Suprapubic skin (tissue), 3 donors: Measurements from ENCODE around the gene PLSCR5.

Experiments
- EP300 ChIP-seq: sonication (generic); formaldehyde crosslinking; IDR thresholded peaks from one replicate; pipeline ENCODE4 v1.6.1; 2017; ENCODE audit warnings: antibody characterized with exemption
- TF ChIP-seq, protein P1 (sequence below), 2 donors: fragments of 200-600 bp in 1 of 2; fragments of 450-650 bp in 1 of 2; sonication (generic) in 1 of 2; IDR thresholded peaks; one replicate each; pipeline ENCODE4 v1.5.1; 2016 to 2019; ENCODE audit warnings: antibody characterized with exemption in 2 of 2, mild to moderate bottlenecking in 1 of 2, moderate library complexity in 1 of 2

DNA sequence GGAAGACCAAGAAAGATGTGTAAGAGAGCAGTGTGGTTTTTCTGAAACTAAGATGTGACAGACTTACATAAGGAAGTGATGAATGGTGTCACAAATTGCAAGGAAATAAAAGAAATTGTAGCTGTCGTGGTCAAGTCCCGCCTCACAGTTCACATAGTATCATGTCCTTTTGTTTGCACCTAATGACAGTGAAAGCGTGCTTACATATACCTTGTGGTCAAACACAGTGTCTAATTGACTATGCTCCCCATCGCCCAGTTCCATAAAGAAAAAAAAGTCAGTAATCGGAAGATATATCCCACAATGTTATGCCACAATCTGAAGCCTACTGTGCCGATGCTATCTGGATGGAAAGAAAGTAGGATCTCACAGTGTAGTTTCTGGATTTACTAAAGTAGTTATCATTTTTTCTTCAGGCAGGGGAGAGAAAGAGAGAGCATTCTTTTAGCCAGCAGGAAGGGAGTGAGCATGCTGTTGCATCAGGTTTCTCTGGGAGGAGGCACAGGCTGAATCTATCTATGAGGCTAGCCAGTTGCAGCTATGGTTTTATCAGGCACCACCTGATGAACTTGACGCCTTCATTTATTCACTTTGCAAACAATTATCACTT lies 50.9 kb downstream of the PLSCR5 start:
- TF ChIP-seq, protein P1, sequence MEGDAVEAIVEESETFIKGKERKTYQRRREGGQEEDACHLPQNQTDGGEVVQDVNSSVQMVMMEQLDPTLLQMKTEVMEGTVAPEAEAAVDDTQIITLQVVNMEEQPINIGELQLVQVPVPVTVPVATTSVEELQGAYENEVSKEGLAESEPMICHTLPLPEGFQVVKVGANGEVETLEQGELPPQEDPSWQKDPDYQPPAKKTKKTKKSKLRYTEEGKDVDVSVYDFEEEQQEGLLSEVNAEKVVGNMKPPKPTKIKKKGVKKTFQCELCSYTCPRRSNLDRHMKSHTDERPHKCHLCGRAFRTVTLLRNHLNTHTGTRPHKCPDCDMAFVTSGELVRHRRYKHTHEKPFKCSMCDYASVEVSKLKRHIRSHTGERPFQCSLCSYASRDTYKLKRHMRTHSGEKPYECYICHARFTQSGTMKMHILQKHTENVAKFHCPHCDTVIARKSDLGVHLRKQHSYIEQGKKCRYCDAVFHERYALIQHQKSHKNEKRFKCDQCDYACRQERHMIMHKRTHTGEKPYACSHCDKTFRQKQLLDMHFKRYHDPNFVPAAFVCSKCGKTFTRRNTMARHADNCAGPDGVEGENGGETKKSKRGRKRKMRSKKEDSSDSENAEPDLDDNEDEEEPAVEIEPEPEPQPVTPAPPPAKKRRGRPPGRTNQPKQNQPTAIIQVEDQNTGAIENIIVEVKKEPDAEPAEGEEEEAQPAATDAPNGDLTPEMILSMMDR (IDR thresholded peaks at IDR 0.05) = no peak
- no peak for TF ChIP-seq EP300
